HCT116 (cell line): Measurements from ENCODE around the gene IPO13. TPM values are rescaled to one million over a fixed set of nuclear protein-coding genes. Genes with fewer than 3 reads are reported as not detected.

ENCODE experiments used
- ATAC-seq: fragments of 200-7000 bp; cut with Tn5 transposase; 2 replicates; pipeline ENCODE4 v1.9.1; 2020; ENCODE audit warnings: mild to moderate bottlenecking, moderate library complexity
- BruUV-seq: library from RNA; stranded (reverse); fragments of 400-500 nt; replicated peaks from 2 replicates; lab custom pipeline; 2021; lab: Mats Ljungman, UMichigan
- CTCF ChIA-PET: fragments of 300-600 bp; sonication (Branson Sonifier 250); formaldehyde crosslinking; loops from one replicate; lab custom pipeline; 2021; ENCODE audit warnings: antibody characterized with exemption; lab: Charles Lee
- POLR2A ChIA-PET: fragments of 300-600, 350-600 bp; sonication (Branson Sonifier 250); formaldehyde crosslinking; loops from one replicate; lab custom pipeline; 2021; ENCODE audit warnings: antibody characterized with exemption; lab: Charles Lee
- RAD21 ChIA-PET, 2 experiments: fragments of 300-600 bp; sonication (Branson Sonifier 250); formaldehyde crosslinking; loops; one replicate each; lab custom pipeline; 2023; ENCODE audit warnings: low total read pairs in 2 of 2; ENCODE audit not compliant: uncharacterized antibody in 2 of 2, unreplicated experiment in 2 of 2, low non-redundant PET in 1 of 2; lab: Charles Lee
- DNase-seq: peaks from one replicate; pipeline ENCODE4 v3.0.0-alpha.2; 2010; ENCODE audit warnings: low read depth, low spot score
- H2AFZ ChIP-seq: fragments of 200-600 bp; shearing (Covaris generic), sonication (generic); 2 replicates; pipeline ENCODE4 v1.6.1; 2017; ENCODE audit warnings: low read depth, mixed run types, mixed read lengths, antibody characterized with exemption, low read length; ENCODE audit not compliant: poor library complexity, severe bottlenecking
- H3K27ac ChIP-seq: 2 replicates; pipeline ENCODE4 v1.5.1; 2012; ENCODE audit warnings: low read depth, low read length
- H3K27me3 ChIP-seq: fragments of 200-600 bp; sonication (generic); 2 replicates; pipeline ENCODE4 v1.6.1; 2016; ENCODE audit warnings: mixed run types, low read length, mixed read lengths; ENCODE audit not compliant: insufficient read depth
- H3K36me3 ChIP-seq, 2 experiments: fragments of 200-500 bp in 1 of 2; fragments of 200-600 bp in 1 of 2; sonication (Bioruptor generic) in 1 of 2; sonication (generic) in 1 of 2; 2 replicates each; pipeline versions ENCODE4 v1.5.1 to v1.6.1; 2014 to 2016; ENCODE audit warnings: low read length in 2 of 2, inconsistent platforms in 1 of 2, mixed read lengths in 1 of 2, mixed run types in 1 of 2; ENCODE audit not compliant: insufficient read depth in 2 of 2, control insufficient read depth in 1 of 2
- H3K4me1 ChIP-seq, 2 experiments: fragments of 200-600 bp in 1 of 2; sonication (generic) in 1 of 2; 2 replicates each; pipeline versions ENCODE4 v1.5.1 to v1.6.1; 2012 to 2017; ENCODE audit warnings: low read length in 2 of 2, inconsistent platforms in 1 of 2, mild to moderate bottlenecking in 1 of 2, mixed read lengths in 1 of 2, mixed run types in 1 of 2, moderate library complexity in 1 of 2; ENCODE audit not compliant: insufficient read depth in 2 of 2, control insufficient read depth in 1 of 2
- H3K4me2 ChIP-seq: fragments of 200-600 bp; sonication (generic); 2 replicates; pipeline ENCODE4 v1.6.1; 2017; ENCODE audit warnings: mixed run types, low read length, mixed read lengths
- H3K4me3 ChIP-seq, 2 experiments: fragments of 200-600 bp in 1 of 2; sonication (generic) in 1 of 2; replicated peaks in 1 of 2; 2 replicates each; pipeline ENCODE4 v1.5.1; 2011 to 2016; ENCODE audit warnings: low read length in 2 of 2, control low read depth in 1 of 2, low read depth in 1 of 2, mild to moderate bottlenecking in 1 of 2, mixed read lengths in 1 of 2, mixed run types in 1 of 2
- H3K79me2 ChIP-seq: fragments of 200-600 bp; sonication (generic); 2 replicates; pipeline ENCODE4 v1.6.1; 2017; ENCODE audit warnings: mild to moderate bottlenecking, mixed run types, low read length, moderate library complexity, mixed read lengths; ENCODE audit not compliant: insufficient read depth
- H3K9ac ChIP-seq: fragments of 200-600 bp; sonication (generic); 2 replicates; pipeline ENCODE4 v1.6.1; 2016; ENCODE audit warnings: low read length, mixed read lengths
- H3K9me2 ChIP-seq: fragments of 200-600 bp; sonication (generic), shearing (Covaris generic); 2 replicates; pipeline ENCODE4 v1.6.1; 2017; ENCODE audit warnings: mixed run types, mild to moderate bottlenecking, moderate library complexity; ENCODE audit not compliant: insufficient read depth
- H3K9me3 ChIP-seq, 2 experiments: fragments of 200-500 bp in 1 of 2; fragments of 200-600 bp in 1 of 2; sonication (Bioruptor generic) in 1 of 2; sonication (generic) in 1 of 2; 2 replicates each; pipeline ENCODE4 v1.6.1; 2014 to 2017; ENCODE audit warnings: low read length in 2 of 2, mixed read lengths in 2 of 2, inconsistent platforms in 1 of 2, low read depth in 1 of 2, mild to moderate bottlenecking in 1 of 2, mixed run types in 1 of 2, moderate library complexity in 1 of 2; ENCODE audit not compliant: control insufficient read depth in 1 of 2, insufficient read depth in 1 of 2
- H4K20me1 ChIP-seq: fragments of 200-600 bp; sonication (generic), shearing (Covaris generic); 2 replicates; pipeline ENCODE4 v1.6.1; 2017; ENCODE audit warnings: mixed run types, mild to moderate bottlenecking, moderate library complexity; ENCODE audit not compliant: insufficient read depth
- ATF3 ChIP-seq: IDR thresholded peaks from 2 replicates; pipeline ENCODE4 v1.6.1; 2012
- CBX3 ChIP-seq: IDR thresholded peaks from 2 replicates; pipeline ENCODE4 v1.6.1; 2012; ENCODE audit warnings: low read depth
- CTCF ChIP-seq, 3 experiments: fragments of 200-600 bp in 1 of 3; sonication (generic) in 1 of 3; IDR thresholded peaks in 2 of 3; conservative IDR thresholded peaks in 1 of 3; 2 replicates each; pipeline ENCODE4 v1.5.1; 2012 to 2017; ENCODE audit warnings: low read depth in 2 of 3, low read length in 2 of 3, antibody characterized with exemption in 1 of 3, borderline replicate concordance in 1 of 3, control low read depth in 1 of 3, mild to moderate bottlenecking in 1 of 3, mixed read lengths in 1 of 3, mixed run types in 1 of 3, moderate library complexity in 1 of 3; ENCODE audit not compliant: insufficient read depth in 1 of 3
- ELF1 ChIP-seq: IDR thresholded peaks from 2 replicates; pipeline ENCODE4 v1.6.1; 2012; ENCODE audit warnings: low read depth, borderline replicate concordance
- EZH2phosphoT487 ChIP-seq: fragments of 200-600 bp; IDR thresholded peaks from 2 replicates; pipeline ENCODE4 v1.6.1; 2018; ENCODE audit warnings: antibody characterized with exemption, borderline replicate concordance
- FOSL1 ChIP-seq: IDR thresholded peaks from 2 replicates; pipeline ENCODE4 v1.6.1; 2012; ENCODE audit warnings: low read depth
- POLR2A ChIP-seq: IDR thresholded peaks from 2 replicates; pipeline ENCODE4 v1.7.0; 2011; ENCODE audit warnings: borderline replicate concordance; ENCODE audit not compliant: insufficient read depth, insufficient read length; ENCODE audit errors: extremely low read depth
- POLR2AphosphoS5 ChIP-seq: IDR thresholded peaks from 2 replicates; pipeline ENCODE4 v1.6.1; 2011; ENCODE audit warnings: mild to moderate bottlenecking, low read depth, low read length, moderate library complexity
- SIN3A ChIP-seq: IDR thresholded peaks from 2 replicates; pipeline ENCODE4 v1.6.1; 2012; ENCODE audit warnings: low read depth
- SP1 ChIP-seq: IDR thresholded peaks from 2 replicates; pipeline ENCODE4 v1.6.1; 2012; ENCODE audit warnings: low read depth
- TCF7L2 ChIP-seq: IDR thresholded peaks from 2 replicates; pipeline ENCODE4 v1.7.0; 2011; ENCODE audit warnings: borderline replicate concordance, inconsistent platforms; ENCODE audit not compliant: insufficient read depth, insufficient read length; ENCODE audit errors: extremely low read depth
- YY1 ChIP-seq: IDR thresholded peaks from 2 replicates; pipeline ENCODE4 v1.6.1; 2011; ENCODE audit warnings: low read length, low read depth, moderate library complexity, mild to moderate bottlenecking; ENCODE audit not compliant: insufficient replicate concordance; ENCODE audit errors: extremely low read depth
- ZFX ChIP-seq: fragments of 450-650 bp; IDR thresholded peaks from 2 replicates; pipeline ENCODE4 v1.6.1; 2017
- intact Hi-C: fragments of 100-400 bp; cut with micrococcal nuclease; formaldehyde crosslinking; loops from 2 replicates; pipeline ENCODE4 v1.10.0; 2022
- total RNA-seq: library from RNA; stranded (reverse); gene quantifications from one replicate; pipeline ENCODE4 v1.2.1, GENCODE V29; 2021; ENCODE audit not compliant: unreplicated experiment
- TF ChIP-seq, protein P1 (sequence below): IDR thresholded peaks from 2 replicates; pipeline ENCODE4 v1.6.1; 2011; ENCODE audit warnings: mild to moderate bottlenecking, low read length, moderate library complexity; ENCODE audit not compliant: insufficient replicate concordance; ENCODE audit errors: extremely low read depth

IPO13 gene
- total RNA-seq, 1 experiment from 2014 or later, result 18.7 TPM

- Histone ChIP-seq H3K4me1 (no peaks in the 10 kb centered on the region), H3K4me2 (no peak overlapping the region), H3K36me3 (peaks cover 0 to 4% of the 10 kb centered on the region in 2 experiments; a peak in 2 of 4 replicates), H3K27me3 (no peaks in the 10 kb centered on the region), H3K9me3 (no peaks in the 10 kb centered on the region), H4K20me1 (no peaks in the 10 kb centered on the region), H2AFZ (no peak overlapping the region), H3K79me2 (no peaks in the 10 kb centered on the region), H3K27ac (no peak overlapping the region), H3K9me2 (no peaks in the 10 kb centered on the region), H3K4me3 (no peak overlapping the region), H3K9ac (no peak overlapping the region)
- ATAC-seq (no peak), DNase-seq (no peak)
- RAD21 ChIA-PET, result no interaction called here
- CTCF ChIA-PET, result no interaction called here
- intact Hi-C loops, result no loop called here
- no peak for TF ChIP-seq FOSL1
- TF ChIP-seq ZFX, result no peak
- no peak for TF ChIP-seq CTCF (IDR thresholded peaks at IDR 0.05 in 2 of 3, conservative IDR thresholded peaks at IDR 0.05 in 1 of 3; ENCODE audit: borderline replicate concordance in 1 of 3, insufficient read depth in 1 of 3, low read depth in 2 of 3, low read length in 2 of 3)
- POLR2A ChIA-PET, result no interaction called here
- BruUV-seq, result no TSS peak
These were observed 14.0 kb downstream of the IPO13 start for GRCh38 chr1:43960798-43961197.

GRCh38 chr1:43961692-43962091 is 14.9 kb downstream of the IPO13 start:
- Histone ChIP-seq H3K27ac (no peak overlapping the region), H3K79me2 (no peaks in the 10 kb centered on the region), H2AFZ (no peak overlapping the region), H3K9me2 (no peaks in the 10 kb centered on the region), H3K36me3 (peaks cover 0 to 4% of the 10 kb centered on the region in 2 experiments; a peak in 2 of 4 replicates), H3K4me2 (no peak overlapping the region), H3K9ac (no peak overlapping the region), H4K20me1 (no peaks in the 10 kb centered on the region), H3K9me3 (no peaks in the 10 kb centered on the region), H3K4me3 (no peak overlapping the region), H3K4me1 (no peaks in the 10 kb centered on the region), H3K27me3 (no peaks in the 10 kb centered on the region)
- intact Hi-C loops, result no loop called here
- ChIA-PET CTCF (no interaction called here), POLR2A (no interaction called here), RAD21 (no interaction called here)
- no TSS peak for BruUV-seq
- no peak for ATAC-seq
- DNase-seq, result no peak
- TF ChIP-seq CBX3, result no peak
- no peak for TF ChIP-seq POLR2A
- TF ChIP-seq POLR2AphosphoS5, result no peak
- TF ChIP-seq SIN3A, result no peak
- no peak for TF ChIP-seq ELF1
- TF ChIP-seq, protein P1, sequence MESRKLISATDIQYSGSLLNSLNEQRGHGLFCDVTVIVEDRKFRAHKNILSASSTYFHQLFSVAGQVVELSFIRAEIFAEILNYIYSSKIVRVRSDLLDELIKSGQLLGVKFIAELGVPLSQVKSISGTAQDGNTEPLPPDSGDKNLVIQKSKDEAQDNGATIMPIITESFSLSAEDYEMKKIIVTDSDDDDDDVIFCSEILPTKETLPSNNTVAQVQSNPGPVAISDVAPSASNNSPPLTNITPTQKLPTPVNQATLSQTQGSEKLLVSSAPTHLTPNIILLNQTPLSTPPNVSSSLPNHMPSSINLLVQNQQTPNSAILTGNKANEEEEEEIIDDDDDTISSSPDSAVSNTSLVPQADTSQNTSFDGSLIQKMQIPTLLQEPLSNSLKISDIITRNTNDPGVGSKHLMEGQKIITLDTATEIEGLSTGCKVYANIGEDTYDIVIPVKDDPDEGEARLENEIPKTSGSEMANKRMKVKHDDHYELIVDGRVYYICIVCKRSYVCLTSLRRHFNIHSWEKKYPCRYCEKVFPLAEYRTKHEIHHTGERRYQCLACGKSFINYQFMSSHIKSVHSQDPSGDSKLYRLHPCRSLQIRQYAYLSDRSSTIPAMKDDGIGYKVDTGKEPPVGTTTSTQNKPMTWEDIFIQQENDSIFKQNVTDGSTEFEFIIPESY, result no peak
- TF ChIP-seq YY1, result no peak
- TF ChIP-seq CTCF (IDR thresholded peaks at IDR 0.05 in 2 of 3, conservative IDR thresholded peaks at IDR 0.05 in 1 of 3; ENCODE audit: borderline replicate concordance in 1 of 3, insufficient read depth in 1 of 3, low read depth in 2 of 3, low read length in 2 of 3), result no peak
- TF ChIP-seq SP1, result no peak
- no peak for TF ChIP-seq TCF7L2
- TF ChIP-seq EZH2phosphoT487, result no peak
- TF ChIP-seq ATF3, result no peak
